Measurements from ENCODE around the gene CHCHD3. TPM values are rescaled to one million over a fixed set of nuclear protein-coding genes. Genes with fewer than 3 reads are reported as not detected.

CHCHD3 gene
- total RNA-seq, 1 donor from 2014 or later, result 142 TPM

DNA sequence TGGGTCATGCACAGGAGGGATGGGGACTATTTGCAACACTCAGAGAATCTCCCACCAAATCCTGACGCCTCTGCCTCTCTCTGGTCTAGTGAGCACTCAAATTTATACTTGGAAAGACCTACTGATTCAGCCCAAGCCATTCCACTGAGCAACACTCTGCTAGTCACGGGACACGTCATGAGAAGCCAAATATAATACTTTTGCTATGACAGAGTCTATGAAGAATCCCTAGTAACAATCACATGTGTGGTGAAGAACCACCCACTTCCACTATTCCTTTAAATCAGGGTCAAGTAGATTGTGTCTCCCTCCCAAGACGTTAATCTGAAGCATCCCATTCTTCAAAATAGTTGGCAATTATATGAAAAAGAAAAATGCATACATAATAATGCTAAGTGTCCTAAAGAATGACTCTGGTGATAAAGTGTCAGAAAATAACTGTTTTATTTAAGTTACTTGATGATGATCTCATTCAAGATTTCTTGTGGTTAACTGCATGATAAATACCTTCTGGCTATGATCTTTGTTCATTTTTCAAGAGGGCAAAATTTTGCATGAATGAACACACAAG, 28.5 kb downstream of the CHCHD3 start:
- no peaks in the 10 kb centered on the region for H3K27me3 Mint-ChIP-seq (ENCODE audit: insufficient read depth, low read depth)

DNA sequence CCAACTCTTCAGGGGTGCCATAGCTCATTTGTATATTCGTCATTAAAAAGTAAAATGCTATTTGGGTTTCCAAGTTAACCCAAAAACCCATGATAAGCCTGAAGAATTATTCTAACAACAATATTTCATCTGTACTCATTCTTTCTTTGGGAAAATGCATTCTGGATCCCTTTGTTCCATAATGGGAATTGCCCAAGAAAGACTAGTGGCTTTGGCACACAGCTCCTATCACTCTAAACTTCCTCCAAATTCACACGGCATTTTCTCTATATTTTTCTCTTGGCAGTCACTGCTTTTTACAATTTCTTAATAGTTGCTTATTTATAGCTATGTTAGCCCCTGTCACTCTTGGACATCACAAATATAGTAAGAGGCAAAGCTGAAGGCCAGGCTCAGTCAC, 29.1 kb downstream of the CHCHD3 start:
- no peaks in the 10 kb centered on the region for H3K9me3 ChIP-seq (ENCODE audit: low read depth)
- H3K36me3 ChIP-seq, result no peaks in the 10 kb centered on the region
- no peaks in the 10 kb centered on the region for H3K4me1 ChIP-seq
- Mint-ChIP-seq H3K4me1 (peaks cover 3% of the 10 kb centered on the region), H3K4me3 (no peak overlapping the region), H3K27ac (no peak overlapping the region), H3K27me3 (ENCODE audit: insufficient read depth, low read depth) (no peaks in the 10 kb centered on the region), H3K36me3 (peaks cover 2% of the 10 kb centered on the region), H3K9me3 (no peaks in the 10 kb centered on the region)
- peaks cover 59% of the 10 kb centered on the region for H4K20me1 ChIP-seq (ENCODE audit: low read depth)
- H2AFZ ChIP-seq (replicated peaks), result no peak overlapping the region
- no peak for DNase-seq (ENCODE audit: low spot score)
- H3K27ac ChIP-seq, result no peak overlapping the region
- H3F3A ChIP-seq (ENCODE audit: low read depth), result peaks cover 11% of the 10 kb centered on the region
- H3K4me2 ChIP-seq, result no peak overlapping the region
- no peak overlapping the region for H3K9ac ChIP-seq
- TF ChIP-seq EZH2phosphoT487 (IDR thresholded peaks at IDR 0.05) (no peak), EZH2 (IDR thresholded peaks at IDR 0.05) (no peak)
- TF ChIP-seq, protein P1, sequence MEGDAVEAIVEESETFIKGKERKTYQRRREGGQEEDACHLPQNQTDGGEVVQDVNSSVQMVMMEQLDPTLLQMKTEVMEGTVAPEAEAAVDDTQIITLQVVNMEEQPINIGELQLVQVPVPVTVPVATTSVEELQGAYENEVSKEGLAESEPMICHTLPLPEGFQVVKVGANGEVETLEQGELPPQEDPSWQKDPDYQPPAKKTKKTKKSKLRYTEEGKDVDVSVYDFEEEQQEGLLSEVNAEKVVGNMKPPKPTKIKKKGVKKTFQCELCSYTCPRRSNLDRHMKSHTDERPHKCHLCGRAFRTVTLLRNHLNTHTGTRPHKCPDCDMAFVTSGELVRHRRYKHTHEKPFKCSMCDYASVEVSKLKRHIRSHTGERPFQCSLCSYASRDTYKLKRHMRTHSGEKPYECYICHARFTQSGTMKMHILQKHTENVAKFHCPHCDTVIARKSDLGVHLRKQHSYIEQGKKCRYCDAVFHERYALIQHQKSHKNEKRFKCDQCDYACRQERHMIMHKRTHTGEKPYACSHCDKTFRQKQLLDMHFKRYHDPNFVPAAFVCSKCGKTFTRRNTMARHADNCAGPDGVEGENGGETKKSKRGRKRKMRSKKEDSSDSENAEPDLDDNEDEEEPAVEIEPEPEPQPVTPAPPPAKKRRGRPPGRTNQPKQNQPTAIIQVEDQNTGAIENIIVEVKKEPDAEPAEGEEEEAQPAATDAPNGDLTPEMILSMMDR (IDR thresholded peaks at IDR 0.05), result no peak
- H3K79me2 ChIP-seq (ENCODE audit: low read depth), result peaks cover 99% of the 10 kb centered on the region
- H3K4me3 ChIP-seq, result no peak overlapping the region
- no peaks in the 10 kb centered on the region for H3K27me3 ChIP-seq

More for the DNA sequence above, 28.5 kb downstream of the CHCHD3 start:
- Histone ChIP-seq H3K9me3 (ENCODE audit: low read depth) (no peaks in the 10 kb centered on the region), H3K27ac (no peak overlapping the region), H3K4me2 (no peak overlapping the region), H3K9ac (no peak overlapping the region), H3F3A (ENCODE audit: low read depth) (peaks cover 11% of the 10 kb centered on the region), H3K4me1 (no peaks in the 10 kb centered on the region), H3K79me2 (ENCODE audit: low read depth) (peaks cover 99% of the 10 kb centered on the region), H2AFZ (replicated peaks) (no peak overlapping the region), H3K27me3 (no peaks in the 10 kb centered on the region), H4K20me1 (ENCODE audit: low read depth) (peaks cover 59% of the 10 kb centered on the region), H3K4me3 (no peak overlapping the region), H3K36me3 (no peaks in the 10 kb centered on the region)
- Mint-ChIP-seq H3K36me3 (peaks cover 2% of the 10 kb centered on the region), H3K9me3 (no peaks in the 10 kb centered on the region), H3K4me3 (no peak overlapping the region), H3K4me1 (peaks cover 3% of the 10 kb centered on the region), H3K27ac (no peak overlapping the region)
- TF ChIP-seq EZH2phosphoT487 (IDR thresholded peaks at IDR 0.05) (no peak), EZH2 (IDR thresholded peaks at IDR 0.05) (no peak)
- TF ChIP-seq, protein P1 (IDR thresholded peaks at IDR 0.05), result no peak
- no peak for DNase-seq (ENCODE audit: low spot score)

DNA sequence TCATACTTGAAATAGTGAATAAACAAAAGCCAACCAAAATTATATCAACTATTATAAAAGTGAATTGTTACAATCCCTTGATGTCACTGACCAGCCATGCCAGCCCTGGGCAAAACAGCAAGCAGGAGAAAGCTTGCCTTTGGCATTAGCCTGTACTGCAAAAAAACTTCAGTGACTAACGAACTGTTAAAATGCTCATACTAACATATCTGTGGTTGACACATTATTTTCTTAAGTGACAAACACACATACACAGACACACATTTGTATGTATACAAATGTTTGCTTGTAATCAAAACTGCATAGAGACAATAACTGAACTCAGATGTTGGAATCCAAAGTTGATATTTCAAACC, 29.5 kb downstream of the CHCHD3 start:
- no peak overlapping the region for H3K4me3 ChIP-seq
- H3K9me3 Mint-ChIP-seq, result no peaks in the 10 kb centered on the region
- peaks cover 99% of the 10 kb centered on the region for H3K79me2 ChIP-seq (ENCODE audit: low read depth)
- H3K36me3 ChIP-seq, result no peaks in the 10 kb centered on the region
- no peaks in the 10 kb centered on the region for H3K27me3 ChIP-seq
- no peak overlapping the region for H3K27ac ChIP-seq
- H3K4me1 Mint-ChIP-seq, result peaks cover 3% of the 10 kb centered on the region
- no peaks in the 10 kb centered on the region for H3K27me3 Mint-ChIP-seq (ENCODE audit: insufficient read depth, low read depth)
- H4K20me1 ChIP-seq (ENCODE audit: low read depth), result peaks cover 58% of the 10 kb centered on the region
- no peak overlapping the region for H3K4me2 ChIP-seq
- no peaks in the 10 kb centered on the region for H3K9me3 ChIP-seq (ENCODE audit: low read depth)
- H3F3A ChIP-seq (ENCODE audit: low read depth), result peaks cover 10% of the 10 kb centered on the region
- TF ChIP-seq, protein P1 (IDR thresholded peaks at IDR 0.05), result no peak
- no peak for TF ChIP-seq EZH2phosphoT487 (IDR thresholded peaks at IDR 0.05)
- no peaks in the 10 kb centered on the region for H3K4me1 ChIP-seq
- H3K27ac Mint-ChIP-seq, result no peak overlapping the region
- DNase-seq (ENCODE audit: low spot score), result no peak
- H2AFZ ChIP-seq (replicated peaks), result no peak overlapping the region
- H3K36me3 Mint-ChIP-seq, result peaks cover 2% of the 10 kb centered on the region
- no peak overlapping the region for H3K4me3 Mint-ChIP-seq
- no peak overlapping the region for H3K9ac ChIP-seq
